Neural crest cell (in vitro differentiated cells): Measurements from ENCODE around the gene MARCO. TPM values are rescaled to one million over a fixed set of nuclear protein-coding genes. Genes with fewer than 3 reads are reported as not detected.

ENCODE experiments used
- DNase-seq: peaks from one replicate; pipeline ENCODE4 v3.0.0; 2021; ENCODE audit warnings: low read depth, mixed read lengths, low spot score
- H3K27ac Mint-ChIP-seq: one replicate; pipeline ENCODE4 v1.8.0; 2021; ENCODE audit warnings: mild to moderate bottlenecking, mixed read lengths; ENCODE audit not compliant: unreplicated experiment
- H3K27me3 Mint-ChIP-seq: 2 replicates; pipeline ENCODE4 v1.8.0; 2021; ENCODE audit warnings: low read depth, mild to moderate bottlenecking, mixed read lengths
- H3K36me3 Mint-ChIP-seq: 2 replicates; pipeline ENCODE4 v1.8.0; 2021; ENCODE audit warnings: low read depth, mild to moderate bottlenecking, mixed read lengths
- H3K4me1 Mint-ChIP-seq: 2 replicates; pipeline ENCODE4 v1.8.0; 2021; ENCODE audit warnings: mixed read lengths
- H3K4me3 Mint-ChIP-seq: one replicate; pipeline ENCODE4 v1.8.0; 2021; ENCODE audit warnings: mild to moderate bottlenecking, mixed read lengths
- H3K9me3 Mint-ChIP-seq: 2 replicates; pipeline ENCODE4 v1.8.0; 2021; ENCODE audit warnings: mixed read lengths
- total RNA-seq: library from RNA; stranded (reverse); gene quantifications from 2 replicates; pipeline ENCODE4 v1.2.1, GENCODE V29; 2021
- TF ChIP-seq, protein P1 (sequence below): fragments of 200-600 bp; sonication (generic); conservative IDR thresholded peaks from 2 replicates; pipeline ENCODE4 v1.5.0; 2021; ENCODE audit warnings: antibody characterized with exemption, mild to moderate bottlenecking

Gene MARCO
- total RNA-seq, 1 donor from 2014 or later = 0.54 TPM

- DNase-seq = no peak
- no peaks in the 10 kb centered on the region for H3K4me1 Mint-ChIP-seq
- TF ChIP-seq, protein P1, sequence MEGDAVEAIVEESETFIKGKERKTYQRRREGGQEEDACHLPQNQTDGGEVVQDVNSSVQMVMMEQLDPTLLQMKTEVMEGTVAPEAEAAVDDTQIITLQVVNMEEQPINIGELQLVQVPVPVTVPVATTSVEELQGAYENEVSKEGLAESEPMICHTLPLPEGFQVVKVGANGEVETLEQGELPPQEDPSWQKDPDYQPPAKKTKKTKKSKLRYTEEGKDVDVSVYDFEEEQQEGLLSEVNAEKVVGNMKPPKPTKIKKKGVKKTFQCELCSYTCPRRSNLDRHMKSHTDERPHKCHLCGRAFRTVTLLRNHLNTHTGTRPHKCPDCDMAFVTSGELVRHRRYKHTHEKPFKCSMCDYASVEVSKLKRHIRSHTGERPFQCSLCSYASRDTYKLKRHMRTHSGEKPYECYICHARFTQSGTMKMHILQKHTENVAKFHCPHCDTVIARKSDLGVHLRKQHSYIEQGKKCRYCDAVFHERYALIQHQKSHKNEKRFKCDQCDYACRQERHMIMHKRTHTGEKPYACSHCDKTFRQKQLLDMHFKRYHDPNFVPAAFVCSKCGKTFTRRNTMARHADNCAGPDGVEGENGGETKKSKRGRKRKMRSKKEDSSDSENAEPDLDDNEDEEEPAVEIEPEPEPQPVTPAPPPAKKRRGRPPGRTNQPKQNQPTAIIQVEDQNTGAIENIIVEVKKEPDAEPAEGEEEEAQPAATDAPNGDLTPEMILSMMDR = no peak
- no peak overlapping the region for H3K27ac Mint-ChIP-seq
- H3K27me3 Mint-ChIP-seq = peaks cover 21% of the 10 kb centered on the region
- H3K36me3 Mint-ChIP-seq = peaks cover 2% of the 10 kb centered on the region
- H3K9me3 Mint-ChIP-seq = peaks cover 4% of the 10 kb centered on the region
- no peak overlapping the region for H3K4me3 Mint-ChIP-seq
These were observed 9.0 kb upstream of the MARCO start for GRCh38 chr2:118932949-118933348.

DNA sequence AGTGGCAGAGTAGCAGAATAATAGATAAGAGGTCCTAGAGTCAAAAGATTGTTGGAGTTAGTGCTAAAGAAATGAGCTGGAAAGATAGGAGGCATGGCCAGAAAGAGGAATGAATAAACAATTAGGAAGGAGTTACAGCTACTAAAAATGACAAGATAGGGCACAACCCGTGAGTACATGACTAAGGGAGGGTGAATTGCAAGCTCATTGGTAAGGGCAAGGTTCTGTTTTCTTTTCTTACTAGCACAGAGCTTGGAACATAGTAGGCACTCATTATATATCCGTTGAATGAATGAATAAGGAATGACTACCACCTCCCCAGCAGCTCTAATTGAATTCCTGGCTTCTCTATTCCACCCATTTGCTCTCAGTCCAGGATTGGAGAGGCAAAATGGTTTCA is 5.7 kb upstream of the MARCO start:
- TF ChIP-seq, protein P1 = no peak
- H3K27ac Mint-ChIP-seq = no peak overlapping the region
- no peak overlapping the region for H3K4me3 Mint-ChIP-seq
- peaks cover 13% of the 10 kb centered on the region for H3K27me3 Mint-ChIP-seq
- no peaks in the 10 kb centered on the region for H3K4me1 Mint-ChIP-seq
- H3K9me3 Mint-ChIP-seq = no peaks in the 10 kb centered on the region
- H3K36me3 Mint-ChIP-seq = no peaks in the 10 kb centered on the region
- DNase-seq = no peak

DNA sequence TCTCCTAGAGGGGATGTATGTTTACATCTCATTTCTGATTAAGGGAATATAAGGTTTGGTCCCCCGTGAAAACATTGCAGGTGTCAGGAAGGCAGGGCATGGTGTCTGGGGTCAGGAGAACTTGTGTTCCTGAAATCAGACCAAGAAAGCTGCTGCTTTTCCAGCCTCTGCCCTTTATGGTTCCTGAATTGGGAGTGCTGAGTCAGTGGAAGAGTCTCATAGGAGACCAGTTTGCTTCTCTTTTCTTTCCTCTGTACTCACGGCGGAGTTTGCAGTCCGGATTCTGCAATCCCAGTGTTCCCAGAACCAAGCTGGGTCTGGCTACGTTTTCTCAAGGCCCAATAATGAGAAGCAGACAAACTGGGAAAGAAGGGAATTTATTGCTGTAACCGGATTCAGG is 5.1 kb upstream of the MARCO start:
- H3K27ac Mint-ChIP-seq = no peak overlapping the region
- no peaks in the 10 kb centered on the region for H3K9me3 Mint-ChIP-seq
- H3K4me1 Mint-ChIP-seq = no peaks in the 10 kb centered on the region
- TF ChIP-seq, protein P1 = no peak
- no peak for DNase-seq
- peaks cover 18% of the 10 kb centered on the region for H3K27me3 Mint-ChIP-seq
- no peak overlapping the region for H3K4me3 Mint-ChIP-seq
- H3K36me3 Mint-ChIP-seq = no peaks in the 10 kb centered on the region

DNA sequence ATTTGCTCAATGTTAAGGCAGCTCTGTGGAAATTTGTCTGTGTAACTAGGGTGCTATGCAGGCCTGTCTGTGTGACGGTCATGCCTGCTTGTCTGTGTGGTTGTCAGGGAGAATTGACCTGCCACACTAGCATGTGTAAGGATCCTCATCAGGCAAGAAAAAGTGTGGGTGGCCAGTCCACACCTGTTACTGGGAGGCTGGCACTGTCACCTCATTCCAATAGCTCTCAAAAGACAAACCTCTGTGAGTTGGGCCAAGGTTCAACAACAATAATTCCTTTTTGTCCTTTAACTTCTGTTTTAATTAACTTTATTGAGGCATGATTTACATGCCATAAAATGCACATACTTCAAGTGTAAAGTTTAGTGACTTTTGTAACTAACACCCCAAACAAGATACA is 4.2 kb upstream of the MARCO start:
- Mint-ChIP-seq H3K27me3 (peaks cover 22% of the 10 kb centered on the region), H3K9me3 (no peaks in the 10 kb centered on the region), H3K36me3 (no peaks in the 10 kb centered on the region), H3K4me1 (no peaks in the 10 kb centered on the region), H3K4me3 (no peak overlapping the region), H3K27ac (no peak overlapping the region)
- TF ChIP-seq, protein P1 = no peak
- DNase-seq = no peak

GRCh38 chr2:118939994-118940393 is 2.0 kb upstream of the MARCO start:
- Mint-ChIP-seq H3K9me3 (no peaks in the 10 kb centered on the region), H3K4me1 (no peaks in the 10 kb centered on the region), H3K27ac (no peak overlapping the region), H3K36me3 (no peaks in the 10 kb centered on the region), H3K4me3 (no peak overlapping the region), H3K27me3 (peaks cover 28% of the 10 kb centered on the region)
- DNase-seq = no peak
- TF ChIP-seq, protein P1 = no peak
